Cardiac muscle cell (in vitro differentiated cells and primary cell): ENCODE measurements around the gene PPP1R10. TPM values are rescaled to one million over a fixed set of nuclear protein-coding genes. Genes with fewer than 3 reads are reported as not detected.

ENCODE experiments used
- DNase-seq, 2 donors: peaks; one replicate each; pipeline versions ENCODE4 v3.0.0 to v3.0.0-alpha.2; 2010 to 2017; ENCODE audit warnings: low read depth in 1 of 2, low spot score in 1 of 2
- H3K27ac ChIP-seq: fragments of 200-600 bp; sonication (generic); 2 replicates; pipeline ENCODE4 v1.5.1; 2016
- H3K27me3 ChIP-seq: fragments of 200-600 bp; sonication (generic); 2 replicates; pipeline ENCODE4 v1.6.0; 2016; ENCODE audit warnings: control low read depth
- H3K36me3 ChIP-seq: fragments of 200-600 bp; sonication (generic); 2 replicates; pipeline ENCODE4 v1.5.1; 2016; ENCODE audit warnings: control low read depth
- H3K4me1 ChIP-seq: fragments of 200-600 bp; sonication (generic); 2 replicates; pipeline ENCODE4 v1.8.1; 2017; ENCODE audit warnings: low read depth, mild to moderate bottlenecking, mixed run types
- H3K4me3 ChIP-seq: fragments of 200-600 bp; sonication (generic); 2 replicates; pipeline ENCODE4 v1.5.1; 2016; ENCODE audit warnings: mild to moderate bottlenecking
- H3K9me3 ChIP-seq: fragments of 200-600 bp; sonication (generic); 2 replicates; pipeline ENCODE4 v1.5.1; 2017; ENCODE audit warnings: low read depth, mild to moderate bottlenecking, control low read depth
- polyA plus RNA-seq: library from polyadenylated mRNA; unstranded; fragments of >200 nt; fragmentation: Nextera tagmentation; extraction: Ambion mirVana; gene quantifications from 2 replicates; pipeline ENCODE4 v1.2.1, GENCODE V29; 2016
- total RNA-seq: library from RNA; depleted of rRNA; stranded (reverse); fragments of >200 nt; gene quantifications from 2 replicates; pipeline ENCODE4 v1.2.3, GENCODE V29; 2016
- TF ChIP-seq, protein P1 (sequence below): IDR thresholded peaks from 2 replicates; pipeline ENCODE4 v1.5.1; 2012; ENCODE audit warnings: low read depth, mild to moderate bottlenecking, low read length

The PPP1R10 gene
- total and polyA plus RNA-seq, 2 experiments from 2014 or later: 42.4 to 65.6 TPM

DNA sequence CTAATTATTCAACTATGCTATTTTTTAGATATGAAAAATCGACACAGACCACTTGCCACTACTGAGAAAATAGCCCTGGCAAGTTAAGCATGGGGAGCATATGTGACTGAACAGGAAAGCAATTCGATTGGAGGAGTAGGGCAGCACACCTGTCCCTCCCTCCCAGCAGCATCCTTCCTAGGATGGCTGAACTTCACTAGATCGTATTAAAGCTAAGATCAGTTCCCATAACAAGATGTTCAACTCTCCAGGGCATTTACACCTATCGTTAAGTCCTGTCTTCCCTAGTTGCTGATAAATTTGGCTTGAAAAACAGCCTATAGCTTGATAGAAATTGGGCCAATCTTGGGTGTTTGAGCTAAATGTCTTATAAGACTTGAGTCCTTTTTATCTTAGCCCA is 7.0 kb downstream of the PPP1R10 start:
- Histone ChIP-seq H3K27me3 (no peaks in the 10 kb centered on the region), H3K4me1 (peaks cover 13% of the 10 kb centered on the region), H3K27ac (no peak overlapping the region), H3K4me3 (no peak overlapping the region), H3K9me3 (no peaks in the 10 kb centered on the region), H3K36me3 (peaks cover 36% of the 10 kb centered on the region)
- TF ChIP-seq, protein P1, sequence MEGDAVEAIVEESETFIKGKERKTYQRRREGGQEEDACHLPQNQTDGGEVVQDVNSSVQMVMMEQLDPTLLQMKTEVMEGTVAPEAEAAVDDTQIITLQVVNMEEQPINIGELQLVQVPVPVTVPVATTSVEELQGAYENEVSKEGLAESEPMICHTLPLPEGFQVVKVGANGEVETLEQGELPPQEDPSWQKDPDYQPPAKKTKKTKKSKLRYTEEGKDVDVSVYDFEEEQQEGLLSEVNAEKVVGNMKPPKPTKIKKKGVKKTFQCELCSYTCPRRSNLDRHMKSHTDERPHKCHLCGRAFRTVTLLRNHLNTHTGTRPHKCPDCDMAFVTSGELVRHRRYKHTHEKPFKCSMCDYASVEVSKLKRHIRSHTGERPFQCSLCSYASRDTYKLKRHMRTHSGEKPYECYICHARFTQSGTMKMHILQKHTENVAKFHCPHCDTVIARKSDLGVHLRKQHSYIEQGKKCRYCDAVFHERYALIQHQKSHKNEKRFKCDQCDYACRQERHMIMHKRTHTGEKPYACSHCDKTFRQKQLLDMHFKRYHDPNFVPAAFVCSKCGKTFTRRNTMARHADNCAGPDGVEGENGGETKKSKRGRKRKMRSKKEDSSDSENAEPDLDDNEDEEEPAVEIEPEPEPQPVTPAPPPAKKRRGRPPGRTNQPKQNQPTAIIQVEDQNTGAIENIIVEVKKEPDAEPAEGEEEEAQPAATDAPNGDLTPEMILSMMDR: no peak
- no peak for DNase-seq

DNA sequence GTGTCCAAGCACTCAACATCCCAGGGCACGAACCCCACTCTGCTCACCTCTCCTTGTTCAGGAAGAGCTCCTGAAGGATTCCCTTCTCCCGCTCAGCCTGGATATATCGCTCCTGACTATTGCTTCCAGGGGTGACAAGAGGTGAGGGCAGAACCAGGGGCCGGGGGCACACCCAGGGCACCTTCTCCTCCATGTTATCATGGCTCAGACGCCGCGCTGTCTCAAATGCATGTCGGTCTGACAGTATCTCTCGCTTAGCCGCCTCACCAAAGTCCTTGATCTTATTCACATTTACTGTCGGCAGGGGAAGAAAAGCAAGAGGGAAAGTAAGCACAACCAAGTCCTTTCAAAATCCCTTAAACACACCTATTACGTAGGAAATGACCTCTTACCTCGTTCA is 13.1 kb downstream of the PPP1R10 start:
- H3K27me3 ChIP-seq: no peaks in the 10 kb centered on the region
- no peak overlapping the region for H3K4me3 ChIP-seq
- no peaks in the 10 kb centered on the region for H3K9me3 ChIP-seq
- H3K4me1 ChIP-seq: no peaks in the 10 kb centered on the region
- TF ChIP-seq, protein P1: no peak
- H3K27ac ChIP-seq: peak overlapping the region; percentile 1
- peaks cover 74% of the 10 kb centered on the region for H3K36me3 ChIP-seq
- no peak for DNase-seq

DNA sequence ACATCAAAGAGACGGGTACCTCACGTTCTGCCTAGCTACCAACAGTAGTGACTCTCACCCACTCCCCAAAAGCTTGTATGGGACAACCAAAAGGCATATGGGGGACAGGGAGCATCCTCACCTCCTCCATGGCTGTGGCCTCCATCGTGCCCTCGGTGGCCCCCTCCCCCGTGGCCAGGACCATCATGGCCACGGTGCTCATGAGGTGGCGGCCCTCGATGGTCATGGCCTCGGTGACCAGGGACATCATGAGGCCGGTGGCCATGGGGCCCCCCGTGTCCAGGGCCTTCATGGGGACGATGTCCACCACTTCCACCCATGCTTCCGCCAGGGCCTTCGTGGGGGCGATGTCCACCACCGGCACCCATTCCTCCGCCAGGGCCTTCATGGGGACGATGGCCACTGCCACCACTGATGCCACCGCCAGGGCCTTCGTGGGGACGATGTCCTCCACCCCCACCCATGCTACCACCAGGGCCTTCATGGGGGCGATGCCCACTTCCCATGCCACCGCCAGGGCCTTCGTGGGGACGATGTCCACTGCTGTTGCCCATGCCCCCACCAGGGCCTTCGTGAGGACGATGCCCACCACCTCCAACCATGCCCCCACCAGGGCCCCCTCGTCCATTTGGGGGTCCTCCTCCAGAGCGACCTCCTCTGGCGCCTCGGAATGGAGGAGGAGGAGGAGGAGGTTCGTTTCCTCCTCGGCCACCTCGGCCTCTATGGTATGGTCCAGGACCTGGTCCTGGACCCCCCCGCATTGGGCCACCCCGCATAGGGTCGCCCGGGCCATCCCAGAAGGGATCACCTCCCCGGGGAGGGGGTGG is 15.0 kb downstream of the PPP1R10 start:
- Histone ChIP-seq H3K36me3 (peaks cover 59% of the 10 kb centered on the region), H3K9me3 (no peaks in the 10 kb centered on the region), H3K27me3 (no peaks in the 10 kb centered on the region), H3K27ac (no peak overlapping the region), H3K4me3 (no peak overlapping the region), H3K4me1 (no peaks in the 10 kb centered on the region)
- TF ChIP-seq, protein P1: no peak
- DNase-seq: no peak

DNA sequence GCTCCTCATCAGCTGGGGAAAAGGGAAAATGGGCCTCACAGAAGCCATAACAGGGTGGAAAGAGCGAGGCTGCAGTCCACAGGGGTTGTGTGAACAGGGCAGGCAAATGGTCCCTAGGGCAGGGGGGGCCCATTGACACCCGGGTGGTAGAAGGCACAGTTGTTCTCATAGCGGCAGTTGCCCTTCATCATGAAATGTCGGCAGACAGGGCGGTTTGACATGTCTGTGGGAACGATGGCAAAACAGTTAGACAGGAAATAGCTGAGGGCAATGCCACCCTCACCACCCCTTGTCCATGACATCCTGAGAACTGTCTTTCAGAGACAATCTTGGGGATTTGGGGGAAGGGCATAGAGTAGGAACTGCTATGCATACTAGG is 15.6 kb downstream of the PPP1R10 start:
- H3K36me3 ChIP-seq: peaks cover 53% of the 10 kb centered on the region
- H3K27ac ChIP-seq: peak overlapping the region; percentile 59
- TF ChIP-seq, protein P1: no peak

DNA sequence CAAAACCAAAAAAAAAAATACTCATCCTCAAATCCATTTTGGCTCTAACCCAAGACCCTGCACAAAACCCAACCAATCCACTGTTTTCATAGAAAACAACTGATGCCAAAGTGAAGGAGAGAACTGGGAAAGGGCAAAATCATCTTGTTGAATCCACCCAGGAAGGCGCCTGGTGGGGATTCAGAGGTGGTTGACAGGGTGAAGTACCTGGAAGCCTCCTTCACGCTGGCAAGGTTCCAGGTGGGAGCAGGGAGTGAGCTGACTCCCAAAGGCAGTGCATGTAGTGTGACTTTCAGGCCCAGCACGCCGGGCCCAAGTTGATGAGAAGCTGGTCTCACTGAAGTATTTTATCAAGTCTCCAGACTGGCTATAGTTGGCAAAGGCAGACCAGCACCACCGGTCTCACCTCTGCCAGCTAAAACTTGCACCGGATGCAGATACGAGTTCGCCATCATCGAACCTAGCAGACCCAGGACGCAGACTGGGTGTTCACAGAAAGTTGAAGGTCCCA is 16.5 kb downstream of the PPP1R10 start:
- H3K9me3 ChIP-seq: no peaks in the 10 kb centered on the region
- H3K4me1 ChIP-seq: no peaks in the 10 kb centered on the region
- no peak overlapping the region for H3K4me3 ChIP-seq
- peaks cover 45% of the 10 kb centered on the region for H3K36me3 ChIP-seq
- TF ChIP-seq, protein P1: no peak
- H3K27ac ChIP-seq: peak overlapping the region; percentile 59
- DNase-seq: peak in 1 of 2 donors; percentile 68
- no peaks in the 10 kb centered on the region for H3K27me3 ChIP-seq

More for the DNA sequence above, 15.6 kb downstream of the PPP1R10 start:
- DNase-seq: no peak
- Histone ChIP-seq H3K27me3 (no peaks in the 10 kb centered on the region), H3K4me1 (no peaks in the 10 kb centered on the region), H3K4me3 (no peak overlapping the region), H3K9me3 (no peaks in the 10 kb centered on the region)
